Activated CD4-positive, alpha-beta T cell treated with anti-CD3 and anti-CD28 coated beads, Interleukin-2, amount 50 U/mL, for 24 hours (primary cell): Measurements from ENCODE around the gene AP1S1.
"Not testable (repeated sequence)": the region's sequence is repeated elsewhere in the genome, so short reads cannot be mapped to it uniquely, and the experiment has no call there.

ENCODE experiments used
- DNase-seq, 2 donors: peaks; one replicate each; pipeline ENCODE4 v3.0.0-alpha.2; 2020; ENCODE audit warnings: low read depth in 1 of 2, low spot score in 1 of 2

AP1S1 gene

DNA sequence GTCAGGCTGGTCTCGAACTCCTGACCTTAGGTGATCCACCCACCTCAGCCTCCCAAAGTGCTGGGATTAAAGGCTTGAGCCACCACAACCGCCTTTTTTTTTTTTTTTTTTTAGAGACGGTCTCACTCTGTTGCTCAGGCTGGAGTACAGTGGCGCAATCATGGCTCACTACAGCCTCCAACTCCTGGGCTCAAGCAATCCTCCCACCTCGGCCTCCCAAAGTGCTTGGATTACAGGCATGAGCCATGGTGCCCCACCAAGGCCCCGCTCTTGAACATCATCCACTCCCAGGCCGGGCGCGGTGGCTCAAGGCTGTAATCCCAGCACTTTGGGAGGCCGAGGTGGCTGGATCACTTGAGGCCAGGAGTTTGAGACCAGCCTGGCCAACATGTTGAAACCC, 45.2 kb downstream of the AP1S1 start:
- DNase-seq = not testable (repeated sequence)

DNA sequence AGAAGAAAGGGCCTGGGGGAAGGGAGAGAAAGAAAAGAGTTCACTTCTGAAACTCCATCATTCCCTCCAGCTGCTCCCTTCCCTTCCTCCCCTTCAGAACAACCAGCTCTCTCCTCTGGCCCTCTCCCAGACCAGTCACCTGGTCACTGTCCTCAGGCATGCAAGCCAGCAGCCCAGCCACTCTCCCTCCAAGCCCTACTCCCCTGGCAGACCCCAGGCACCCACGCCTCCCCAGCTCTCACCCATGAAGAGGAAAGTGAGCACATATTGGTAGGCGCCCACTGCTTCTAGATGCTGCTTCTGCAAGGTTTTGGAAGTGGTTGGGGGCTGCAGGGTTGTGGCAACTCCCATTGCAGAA, 46.2 kb downstream of the AP1S1 start:
- DNase-seq = no peak

DNA sequence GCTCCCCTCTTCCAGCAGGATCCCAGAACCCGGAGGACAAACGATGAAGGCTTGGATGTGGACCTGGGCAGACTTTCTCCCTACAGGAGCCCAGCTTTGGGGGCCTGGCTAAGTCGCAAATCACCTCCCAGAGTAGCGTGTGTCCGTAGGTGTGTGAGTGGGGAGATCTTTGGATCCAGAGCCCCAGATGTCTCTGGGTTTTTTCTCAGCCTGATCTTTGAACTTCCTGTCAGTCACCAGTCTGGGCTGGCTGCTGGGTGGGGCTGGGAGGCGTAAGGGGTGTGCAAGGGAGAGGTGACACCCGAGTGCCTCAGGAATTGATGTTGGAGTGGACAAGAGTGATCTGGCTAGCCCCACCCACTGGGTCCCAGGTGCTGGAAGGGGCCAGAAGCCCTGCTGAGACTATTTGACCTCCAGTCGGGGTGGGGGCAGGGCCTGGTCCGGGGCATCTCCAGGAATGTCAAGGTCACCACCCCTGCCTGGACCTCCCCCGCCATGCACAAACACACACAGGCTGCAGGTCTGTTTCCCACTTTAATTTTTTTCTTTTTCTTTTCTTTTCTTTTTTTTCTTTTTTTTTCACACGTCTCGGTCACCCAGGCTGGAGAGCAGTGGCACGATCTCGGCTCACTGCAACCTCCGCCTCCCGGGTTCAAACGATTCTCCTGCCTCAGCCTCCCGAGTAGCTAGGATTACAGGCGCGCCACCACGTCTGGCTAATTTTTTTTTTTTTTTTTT, 46.8 kb downstream of the AP1S1 start, which contains the start of gene MOGAT3:
TSS of gene MOGAT3 (minus strand) at position 175 of the 738 bp plus-strand sequence. CDS start 182 bp downstream, outside the sequence.
- no peak for DNase-seq

DNA sequence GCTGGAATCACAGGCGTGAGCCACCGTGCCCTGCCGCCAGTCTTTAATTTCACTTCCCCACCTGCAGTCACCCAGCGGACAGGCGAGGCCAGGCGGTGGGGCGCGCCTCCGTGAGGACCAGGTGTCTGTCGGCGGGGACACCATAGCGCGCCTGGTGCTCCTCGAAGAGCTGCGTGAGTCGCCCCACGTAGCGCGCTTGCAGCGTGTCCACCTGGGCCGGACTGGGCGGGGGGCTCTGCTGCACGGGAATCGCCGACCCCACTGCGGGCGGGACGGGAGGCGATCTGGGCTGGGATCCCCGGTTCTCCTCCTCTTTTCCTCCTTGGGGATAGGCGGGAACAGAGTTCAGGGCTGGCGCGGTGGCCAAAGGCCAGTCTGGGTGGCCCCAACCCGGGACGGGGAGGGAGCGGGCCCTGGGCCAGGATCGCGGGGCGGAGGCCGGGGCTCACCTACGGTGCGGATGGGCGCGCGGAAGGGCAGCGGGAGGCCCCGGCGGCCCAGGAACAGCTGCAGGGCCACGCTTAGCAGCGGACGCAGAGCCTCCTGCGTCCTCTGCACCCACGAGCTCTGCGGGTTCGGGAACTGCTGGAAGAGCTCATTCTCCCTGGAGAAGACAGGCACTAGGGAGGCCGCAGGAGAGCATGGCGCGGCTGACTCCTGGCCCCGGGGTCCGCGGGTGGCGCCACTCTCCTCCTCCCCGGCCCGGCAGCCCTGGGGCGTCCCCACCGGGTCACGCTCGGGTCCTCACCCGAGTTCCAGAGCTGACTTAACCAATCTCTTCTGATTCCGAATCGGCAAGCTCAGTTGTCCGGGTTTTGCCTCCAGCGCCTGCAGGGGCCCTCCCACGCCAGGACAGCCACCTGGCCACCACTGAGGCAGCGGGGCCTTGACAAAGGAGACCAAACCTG, 47.7 kb downstream of the AP1S1 start:
- DNase-seq = no peak

DNA sequence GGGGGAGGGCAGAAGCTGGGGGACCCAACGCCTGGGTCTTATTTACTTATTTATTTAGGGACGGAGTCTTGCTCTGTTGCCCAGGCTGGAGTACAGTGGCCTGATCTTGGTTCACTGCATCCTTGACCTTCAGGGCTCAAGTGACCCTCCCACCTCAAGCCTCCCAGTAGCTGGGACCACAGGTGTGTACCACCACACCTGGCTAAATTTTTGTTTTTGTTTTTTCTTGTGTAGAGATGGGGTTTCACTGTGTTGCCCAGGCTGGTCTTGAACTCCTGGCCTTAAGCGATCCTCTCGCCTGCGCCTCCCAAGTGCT, 48.3 kb downstream of the AP1S1 start:
- no peak for DNase-seq

DNA sequence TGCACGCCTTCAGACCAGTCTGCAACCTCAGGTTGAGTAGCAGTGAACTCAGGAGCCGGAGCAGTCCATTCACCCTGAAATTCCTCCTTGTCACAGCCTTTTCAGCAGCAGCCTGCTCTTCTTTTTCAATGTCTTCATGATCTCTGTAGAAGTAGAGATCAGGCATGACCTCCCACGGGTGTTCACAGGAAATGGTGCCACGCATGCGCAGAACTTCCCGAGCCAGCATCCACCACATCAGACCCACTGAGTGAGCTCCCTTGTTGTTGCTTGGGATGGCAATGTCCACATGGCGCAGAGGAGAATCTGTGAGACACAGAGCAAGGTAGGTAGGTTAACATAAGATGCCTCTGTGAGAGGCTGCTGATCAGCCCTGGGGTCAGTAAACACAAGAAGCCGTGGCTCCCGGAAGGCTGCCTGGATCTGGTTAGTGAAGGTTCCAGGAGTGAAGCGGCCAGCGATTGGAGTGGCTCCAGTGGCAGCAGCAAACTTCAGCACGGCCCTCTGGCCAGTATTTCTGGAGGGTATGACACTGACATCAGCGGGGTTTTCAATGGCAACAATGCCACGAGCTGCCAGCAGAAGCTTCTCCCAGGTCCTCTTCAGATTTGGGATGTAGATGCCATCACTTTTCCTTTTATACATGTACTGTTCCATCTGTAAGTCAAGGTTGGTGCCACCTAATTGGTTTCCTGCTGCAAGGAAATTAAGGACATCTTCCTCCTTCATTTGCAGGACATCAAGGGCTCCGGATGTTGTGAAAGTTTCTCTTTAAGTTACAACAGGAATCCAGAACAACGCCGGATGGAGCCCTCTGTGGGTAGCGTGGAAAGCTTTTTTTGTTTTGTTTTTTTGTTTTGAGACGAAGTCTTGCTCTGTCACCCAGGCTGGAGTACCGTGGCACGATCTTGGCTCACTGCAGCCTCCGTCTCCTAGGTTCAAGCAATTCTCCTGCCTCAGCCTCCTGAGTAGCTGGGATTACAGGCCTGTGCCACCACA, 49.8 kb downstream of the AP1S1 start:
- DNase-seq = not testable (repeated sequence)

DNA sequence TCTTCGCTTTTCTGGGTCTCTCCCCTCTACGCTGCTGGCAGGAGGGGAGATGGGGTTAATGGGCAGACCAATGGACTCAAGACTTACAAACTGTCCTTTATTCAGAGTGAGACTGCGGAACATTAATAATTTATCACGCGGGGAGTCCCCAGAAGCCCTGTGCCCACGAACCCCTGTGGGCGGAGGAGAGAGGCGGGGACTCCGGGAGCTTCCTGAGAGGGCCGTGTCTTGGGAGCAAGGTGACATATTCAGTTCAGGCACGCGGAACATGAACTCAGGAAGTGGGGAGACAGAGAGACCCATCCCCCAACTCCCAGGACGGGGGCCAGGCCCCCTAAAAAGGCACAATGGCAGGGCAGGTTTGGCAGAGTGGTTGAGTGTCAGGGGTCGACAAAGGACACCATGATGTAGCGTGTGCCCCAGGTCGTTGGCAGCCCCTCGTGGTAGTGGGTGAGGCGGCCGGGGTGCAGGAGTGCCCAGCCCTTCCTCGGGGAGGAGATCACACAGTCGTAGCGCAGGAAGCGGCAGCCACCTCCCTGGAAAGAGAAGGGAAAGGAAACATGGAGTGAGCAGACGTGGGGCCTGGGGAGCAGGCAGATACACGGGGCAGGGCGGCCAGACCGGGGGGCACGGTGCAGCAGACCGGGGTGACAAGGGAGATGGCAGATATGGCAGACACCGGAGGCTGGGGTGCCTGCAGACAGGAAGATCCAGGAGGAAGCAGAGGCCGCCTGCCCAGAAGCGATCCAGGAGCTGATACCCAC, 51.8 kb downstream of the AP1S1 start:
- DNase-seq = no peak

DNA sequence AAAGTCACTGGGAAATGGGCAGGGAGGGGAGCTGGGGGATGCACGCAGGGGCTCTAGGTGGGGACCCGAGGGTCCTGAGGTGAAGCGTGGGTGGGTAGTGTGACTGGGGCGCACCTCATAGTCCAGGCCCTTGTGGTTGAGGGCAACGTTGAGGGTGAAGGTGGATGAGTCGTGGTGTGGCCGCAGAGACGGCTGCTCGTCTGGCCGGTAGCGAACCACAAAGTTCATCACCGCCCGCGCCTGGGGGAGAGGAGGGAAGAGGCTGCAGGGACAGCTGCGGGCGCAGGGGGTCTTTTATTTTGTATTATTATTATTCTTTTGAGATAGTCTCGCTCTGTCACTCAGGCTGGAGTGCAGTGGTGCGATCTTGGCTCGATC, 52.4 kb downstream of the AP1S1 start:
- DNase-seq = no peak

DNA sequence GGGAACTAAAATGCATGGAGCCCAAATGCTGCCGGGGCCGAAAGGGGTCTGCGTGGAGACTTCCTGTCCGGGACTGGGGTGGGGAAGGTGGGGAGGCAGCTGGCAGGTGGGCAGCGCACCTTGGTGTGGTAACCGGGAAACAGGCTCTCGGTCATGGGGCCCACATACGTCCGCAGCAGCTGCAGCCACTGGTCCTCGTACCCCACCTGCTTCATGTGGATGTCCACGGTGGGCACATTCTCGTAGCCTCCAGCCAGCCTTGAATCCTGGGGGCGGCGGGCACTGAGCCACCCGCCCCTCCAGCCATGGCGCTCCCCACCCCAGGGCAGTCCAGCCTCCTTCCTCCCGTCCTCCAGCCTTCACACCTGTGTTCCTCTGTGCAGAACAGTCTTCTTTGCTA, 53.2 kb downstream of the AP1S1 start:
- DNase-seq = no peak

DNA sequence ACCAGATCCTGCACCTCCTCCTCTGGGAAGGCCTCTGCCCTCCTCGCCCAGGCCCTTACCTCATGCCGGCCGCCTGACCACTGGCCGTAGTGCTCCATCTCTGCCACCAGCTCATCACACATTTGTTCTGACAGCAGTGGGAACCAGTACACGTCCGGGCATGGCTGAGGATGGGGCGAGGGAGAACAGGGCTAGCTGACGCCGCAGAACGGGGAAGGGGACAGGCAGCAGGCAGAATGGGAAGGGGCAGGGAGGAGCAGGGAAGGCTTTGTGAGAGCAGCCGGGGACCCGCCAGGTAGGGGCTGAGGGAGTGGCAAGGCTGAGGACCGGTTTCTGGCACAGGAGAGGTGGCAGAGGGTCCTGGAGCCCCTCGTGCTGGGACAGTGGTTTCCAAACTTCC, 54.5 kb downstream of the AP1S1 start:
- DNase-seq = no peak

DNA sequence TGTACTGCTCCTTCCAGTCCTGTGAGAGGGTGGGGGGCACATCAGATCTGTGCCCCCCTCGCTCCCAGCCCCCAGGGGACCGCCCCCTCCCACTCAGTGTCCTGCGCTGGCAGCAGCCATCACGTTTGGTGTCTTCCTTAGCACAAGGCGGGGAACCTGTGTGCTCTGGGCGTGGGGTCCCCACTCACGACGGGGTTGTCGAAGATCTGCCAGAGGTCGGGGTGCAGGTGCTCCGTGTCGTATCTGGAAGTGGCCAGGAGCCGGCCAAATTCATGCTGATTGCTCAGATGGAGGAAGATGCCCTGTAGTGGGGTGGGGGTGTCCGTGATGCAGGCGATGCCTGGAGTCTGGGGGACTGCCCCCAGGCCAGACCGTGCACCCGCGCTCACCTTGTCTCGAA, 55.9 kb downstream of the AP1S1 start:
- no peak for DNase-seq
